KBM-7 (cell line): ENCODE measurements around the gene PCSK6.

Experiments used
- DNase-seq: peaks from one replicate; pipeline ENCODE4 v3.0.0-alpha.2; 2015
- in situ Hi-C: fragments of 300-500 bp; cut with MboI; formaldehyde crosslinking; loops from 2 replicates; pipeline ENCODE4 v1.14.3; 2020; ENCODE audit warnings: low sequenced_read_pairs, low pct_unique_long_range_greater_than_20kb, mixed read lengths

The PCSK6 gene

DNA sequence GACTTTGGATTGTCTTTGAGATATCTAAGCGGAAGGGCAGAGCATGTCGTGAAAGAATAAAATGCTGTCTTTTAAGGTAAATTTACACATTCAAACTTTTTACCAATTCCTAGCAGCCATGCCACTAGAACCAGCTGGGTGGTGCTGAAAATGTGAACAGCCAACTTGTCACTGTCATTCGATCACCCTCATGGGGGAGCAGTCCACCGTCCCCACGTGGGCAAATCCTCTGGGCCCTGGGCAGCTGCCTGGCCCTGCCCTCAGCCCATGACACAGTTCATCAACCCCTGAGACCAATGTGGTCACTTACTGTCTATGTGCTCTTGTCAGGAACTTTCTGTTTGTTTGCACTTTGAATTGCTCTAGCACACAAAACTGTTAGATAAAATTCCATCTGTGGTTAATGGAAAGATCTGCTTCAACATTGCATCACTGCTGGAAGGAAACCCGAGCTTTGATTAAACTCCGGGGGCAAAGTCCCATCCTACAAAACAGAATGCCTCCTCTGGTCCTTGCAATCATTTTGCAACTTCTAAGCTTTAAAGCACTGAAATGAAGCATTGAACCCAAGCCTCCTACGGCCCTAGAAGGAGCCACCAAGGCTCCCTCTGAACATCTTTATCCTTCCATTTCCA lies 50.1 kb downstream of the PCSK6 start:
- no peak for DNase-seq
- in situ Hi-C loops: no loop called here

DNA sequence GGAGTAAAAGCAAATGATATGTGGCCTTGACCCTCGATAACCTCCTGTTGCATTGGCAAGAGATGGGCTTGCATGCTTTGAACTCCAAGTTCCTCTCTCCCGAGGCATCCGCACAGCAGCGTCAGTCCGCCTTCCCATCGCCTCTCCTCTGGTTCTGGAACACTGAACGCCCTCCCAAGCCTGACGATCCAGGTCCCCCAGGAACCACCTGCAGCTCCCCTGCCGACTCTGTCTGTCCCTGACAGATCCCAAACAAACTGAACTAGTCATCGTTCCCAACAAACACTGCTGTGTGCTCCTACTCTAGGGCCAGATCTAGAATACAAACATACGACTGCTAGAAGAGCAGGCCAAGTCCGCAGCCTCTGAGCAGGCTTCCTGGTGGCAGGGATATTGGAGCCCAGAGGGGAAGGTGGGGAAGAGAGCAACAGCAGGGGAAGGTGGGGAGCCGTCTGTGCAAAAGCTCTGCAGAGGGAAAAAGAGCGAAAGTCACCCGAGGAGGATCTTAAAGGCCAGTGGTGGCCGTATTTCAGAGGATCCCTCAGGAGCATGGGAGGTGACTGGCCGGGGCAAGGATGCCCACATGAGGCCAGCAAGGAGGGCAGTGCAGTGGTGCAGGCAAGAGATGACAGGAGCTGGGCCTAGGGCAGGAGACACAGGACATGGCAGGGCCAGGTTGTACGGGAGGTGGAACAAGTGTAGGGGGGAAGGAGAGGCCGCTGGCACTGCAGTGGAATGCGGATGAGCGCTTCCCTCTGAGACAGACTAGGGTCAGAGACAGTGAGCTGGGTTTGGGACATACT lies 50.8 kb downstream of the PCSK6 start:
- DNase-seq: no peak
- in situ Hi-C loops: no loop called here

DNA sequence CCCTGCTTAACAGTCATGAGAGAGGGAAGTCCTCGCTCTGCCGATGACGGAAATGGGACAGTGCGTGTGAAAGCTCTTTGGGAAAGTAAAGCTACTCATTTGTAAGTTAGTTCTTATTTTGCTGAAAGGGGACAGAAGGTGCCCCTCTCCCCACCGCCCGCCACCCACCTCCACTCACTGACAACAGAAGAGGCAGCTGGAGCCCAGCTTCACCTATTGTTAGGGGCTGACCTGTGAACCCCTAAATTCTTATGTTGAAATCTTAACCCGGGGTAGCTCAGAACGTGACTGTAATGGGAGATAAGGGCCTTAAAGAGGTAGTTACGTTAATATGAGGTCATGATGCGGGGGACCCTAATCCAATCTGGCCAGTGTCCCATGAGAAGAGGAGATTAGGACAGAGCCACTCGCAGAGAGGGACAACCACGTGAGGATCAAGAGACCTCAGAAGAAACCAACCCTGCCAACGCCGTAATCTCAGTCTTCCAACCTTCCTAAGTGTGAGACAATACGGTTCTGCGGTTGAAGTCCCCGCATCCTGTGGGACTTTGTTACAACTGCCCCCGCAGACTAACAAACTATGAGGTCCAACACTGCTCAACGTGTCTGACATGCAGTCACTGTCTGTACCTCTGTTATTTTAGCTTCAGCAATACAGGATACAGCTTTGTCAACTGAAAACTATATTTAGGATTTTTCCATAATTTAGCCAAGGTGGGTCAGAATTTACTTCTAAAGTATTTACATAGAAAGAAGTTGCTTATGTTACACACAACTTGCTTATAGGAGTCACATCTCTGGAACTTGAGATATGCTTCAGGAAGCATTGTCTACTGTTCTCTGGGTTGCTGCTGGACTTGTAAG lies 51.7 kb downstream of the PCSK6 start:
- DNase-seq: no peak

DNA sequence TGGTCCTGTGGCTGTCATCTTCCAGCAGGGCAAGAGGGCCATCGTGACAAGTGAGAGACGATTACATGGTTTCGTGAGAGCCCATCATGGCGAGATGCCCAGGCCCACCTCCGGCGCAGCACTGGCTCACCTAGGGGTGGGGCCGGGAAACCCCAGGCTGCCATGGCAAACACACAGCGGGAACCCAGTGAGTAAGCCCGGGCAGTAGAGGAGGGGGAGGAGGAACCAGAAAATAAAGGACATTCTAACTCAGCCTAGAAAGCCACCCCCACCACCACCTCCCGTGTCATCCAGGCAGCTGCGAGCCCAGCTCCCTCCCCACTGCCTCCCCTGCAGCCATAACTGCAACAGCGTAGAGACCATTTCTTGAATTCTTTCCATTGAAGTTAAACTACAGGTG lies 52.3 kb downstream of the PCSK6 start:
- in situ Hi-C loops: no loop called here
- DNase-seq: no peak

More for the DNA sequence above, 51.7 kb downstream of the PCSK6 start:
- in situ Hi-C loops: no loop called here

DNA sequence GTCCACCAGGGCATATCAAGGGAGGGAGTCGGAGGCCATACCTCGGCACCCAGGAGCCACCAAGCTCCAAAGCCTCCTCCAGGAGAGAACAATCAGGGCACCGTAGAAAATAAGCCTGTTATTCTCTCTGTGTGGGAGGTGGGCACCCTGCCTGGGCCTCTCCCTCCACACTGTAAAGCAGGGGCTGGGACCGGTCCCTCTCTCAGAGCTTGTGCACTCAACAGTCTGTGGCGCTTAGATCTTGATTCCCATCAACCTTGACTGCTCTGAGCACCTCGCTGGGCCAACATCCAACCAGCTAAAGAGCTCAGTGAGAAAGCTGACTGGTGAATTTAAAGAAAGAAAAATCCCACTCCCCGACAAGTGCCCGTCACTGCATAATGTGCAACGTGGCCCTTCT lies 53.0 kb downstream of the PCSK6 start:
- in situ Hi-C loops: no loop called here

DNA sequence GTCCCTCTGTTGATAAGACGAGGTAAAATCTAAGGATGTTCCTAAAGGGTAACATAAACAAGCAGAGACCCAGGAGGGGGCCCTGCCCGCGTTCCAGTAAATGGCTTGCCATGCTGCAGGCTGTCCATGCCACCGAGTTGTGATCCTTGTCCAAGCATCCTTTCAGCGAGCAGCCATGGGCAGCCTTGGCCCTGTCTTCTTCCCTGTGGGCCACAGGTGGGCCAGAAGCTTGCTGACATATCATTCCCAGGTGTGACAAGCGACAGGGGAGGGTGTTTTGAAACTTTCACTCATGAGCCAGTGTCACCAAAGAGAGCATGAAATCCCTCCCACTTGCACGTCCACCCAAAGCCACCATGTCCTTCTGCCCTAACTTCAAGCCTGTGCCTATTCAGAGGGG lies 53.7 kb downstream of the PCSK6 start:
- DNase-seq: no peak
- in situ Hi-C loops: no loop called here

More for the DNA sequence above, 53.0 kb downstream of the PCSK6 start:
- no peak for DNase-seq

DNA sequence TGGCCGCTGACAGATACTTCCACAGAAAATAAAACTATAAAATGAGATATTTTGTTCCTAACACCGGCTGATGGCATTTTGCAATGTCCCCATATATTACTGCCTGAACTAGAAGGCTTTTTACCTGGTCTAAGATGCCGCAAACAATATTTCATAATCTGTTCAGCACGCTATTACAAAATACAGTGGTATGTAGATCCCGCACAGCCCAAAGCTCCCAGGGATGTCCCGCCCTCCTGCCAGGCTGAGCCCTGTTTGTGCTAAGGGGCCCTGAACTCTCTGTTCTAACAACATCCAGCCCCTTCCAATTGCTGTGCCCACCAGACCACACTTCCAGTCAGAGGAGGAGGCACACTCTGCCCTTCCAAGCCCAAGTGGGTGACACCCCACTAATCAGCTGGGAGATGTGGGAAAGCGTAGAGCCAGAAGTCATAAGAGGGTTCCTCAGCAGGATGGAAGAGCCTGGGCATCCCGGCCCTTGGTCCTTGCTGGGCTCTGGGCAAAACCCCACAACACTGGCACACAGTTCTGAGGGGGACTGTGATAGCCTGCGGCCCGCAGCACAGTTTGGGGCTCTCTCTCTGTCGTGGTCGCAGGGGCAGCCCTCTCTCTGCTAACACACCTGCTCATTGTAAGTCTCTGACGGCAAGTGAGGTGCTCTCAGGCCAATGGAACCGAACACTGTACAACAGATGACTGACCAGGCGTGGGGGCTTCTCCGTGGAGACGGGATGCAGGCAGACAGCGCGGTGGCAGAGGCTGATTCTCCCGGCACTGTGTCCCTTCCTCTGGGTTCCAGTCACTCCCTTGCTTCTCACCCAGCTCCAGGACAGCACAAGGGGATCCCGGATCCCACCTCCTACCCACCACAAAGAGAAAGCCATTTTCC lies 55.2 kb downstream of the PCSK6 start:
- in situ Hi-C loops: no loop called here
- no peak for DNase-seq

DNA sequence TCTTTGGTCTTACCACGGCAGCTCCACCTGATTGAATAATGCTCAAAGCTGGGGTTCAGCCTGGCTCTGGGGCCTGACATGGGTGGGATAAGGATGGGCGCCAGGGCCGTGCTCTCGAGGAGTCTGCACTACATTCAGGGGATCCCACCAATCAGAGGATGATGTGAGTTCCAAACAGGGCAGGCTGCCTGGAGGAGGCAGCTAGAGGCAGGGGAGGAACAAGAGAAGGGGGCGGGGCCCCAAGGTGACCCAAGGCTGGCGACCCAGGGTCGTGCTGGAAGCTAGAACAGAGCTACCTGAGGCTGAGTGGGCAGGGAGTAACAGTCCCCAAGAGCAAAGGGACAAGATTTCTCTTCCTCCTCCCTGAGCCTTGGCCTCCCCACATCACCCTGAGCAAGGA lies 56.1 kb downstream of the PCSK6 start:
- in situ Hi-C loops: no loop called here
- DNase-seq: no peak

DNA sequence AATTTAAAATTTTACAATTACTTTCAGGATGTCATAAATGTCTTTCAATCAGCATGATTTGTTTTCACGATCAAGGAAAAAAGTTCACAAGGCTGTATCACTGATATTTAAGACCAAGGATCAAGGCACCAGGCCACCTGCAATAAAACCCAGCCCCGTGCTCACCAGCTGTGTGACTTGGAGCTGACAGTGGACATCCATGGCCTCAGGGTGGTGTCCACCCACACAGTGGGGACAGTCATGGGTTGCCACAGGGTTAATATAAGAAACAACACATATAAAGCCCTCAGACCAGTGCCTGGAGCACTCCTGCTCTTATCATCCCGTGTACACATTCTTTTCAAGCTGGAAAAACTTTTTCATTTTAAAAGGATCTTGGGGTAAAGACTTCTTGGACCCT lies 56.5 kb downstream of the PCSK6 start:
- DNase-seq: no peak
- in situ Hi-C loops: no loop called here

DNA sequence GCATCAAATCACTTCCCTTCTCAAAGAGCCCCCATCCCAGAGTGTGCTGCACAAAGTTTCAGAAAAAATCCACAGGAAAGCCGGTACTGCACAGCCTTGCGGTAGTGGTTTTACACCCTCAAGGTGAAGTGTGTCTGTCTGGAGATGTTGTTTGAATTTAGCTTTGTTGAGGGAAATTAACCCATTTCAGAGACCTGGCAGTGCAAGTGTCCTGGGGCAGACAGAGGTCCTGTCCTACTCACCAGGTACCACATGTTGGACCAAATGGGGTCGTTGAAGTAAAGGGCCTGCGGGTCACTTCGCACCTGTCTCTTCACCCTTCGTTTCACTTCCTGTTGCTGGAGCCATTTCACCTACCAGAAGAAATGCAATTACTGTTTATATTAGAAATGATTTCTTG lies 57.8 kb downstream of the PCSK6 start:
- in situ Hi-C loops: no loop called here
- DNase-seq: no peak

DNA sequence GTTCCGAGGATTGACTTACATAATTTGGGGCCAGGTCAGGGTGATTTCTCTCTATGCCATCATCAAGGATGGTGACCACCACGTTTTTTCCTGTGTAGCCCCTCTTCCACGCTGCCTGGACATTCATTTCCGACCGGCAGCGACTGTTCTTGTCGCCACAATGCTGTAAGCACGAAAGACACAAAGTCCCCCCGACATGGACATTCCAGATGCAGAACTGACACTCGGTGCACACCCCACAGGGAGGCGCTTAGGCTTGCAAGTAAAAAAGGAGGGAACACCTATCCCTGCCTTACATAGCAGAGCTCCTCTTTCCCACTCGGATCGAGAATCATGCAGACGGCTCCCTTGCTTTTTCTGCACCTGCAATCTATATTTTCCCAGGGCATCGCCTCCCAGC lies 58.2 kb downstream of the PCSK6 start:
- no peak for DNase-seq
- in situ Hi-C loops: no loop called here

DNA sequence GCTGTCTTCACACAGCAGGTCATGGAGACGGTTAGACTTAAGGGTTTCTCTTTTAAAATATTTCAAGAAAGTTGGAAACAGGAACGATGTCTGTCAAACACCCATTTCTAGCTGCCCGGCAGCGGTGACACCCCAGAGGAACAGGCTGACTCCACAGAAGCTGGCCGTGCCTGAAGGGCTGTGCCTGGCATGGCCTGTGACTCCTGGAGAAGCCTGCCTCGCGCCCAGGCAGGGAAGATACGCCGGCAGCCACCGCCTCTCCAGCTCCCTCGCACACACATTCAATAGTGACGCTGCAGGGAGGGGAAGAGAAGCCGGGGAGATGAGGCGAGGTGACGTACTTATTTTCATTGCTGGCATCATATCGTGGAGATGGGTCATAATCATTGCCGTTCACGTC lies 59.9 kb downstream of the PCSK6 start:
- DNase-seq: no peak
- in situ Hi-C loops: no loop called here

DNA sequence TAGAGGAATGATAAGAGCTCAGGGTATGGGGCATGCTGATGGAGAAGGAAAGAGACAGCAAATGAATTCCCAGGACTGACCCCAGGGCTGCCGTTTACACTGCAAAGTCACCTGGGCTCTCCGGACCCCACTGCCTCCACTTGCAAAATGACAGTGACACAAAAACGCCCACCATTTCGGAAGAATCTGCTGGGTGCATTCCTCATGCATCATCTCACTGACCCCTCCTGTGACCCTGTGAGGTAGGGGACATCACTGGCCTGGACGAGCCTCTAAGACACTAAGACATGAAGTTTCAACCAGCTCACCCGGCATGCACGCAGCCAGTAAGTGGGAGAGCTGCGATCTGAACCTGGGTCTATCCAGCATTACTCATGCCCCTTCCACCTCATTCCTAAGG lies 60.3 kb downstream of the PCSK6 start:
- DNase-seq: no peak
- in situ Hi-C loops: no loop called here

DNA sequence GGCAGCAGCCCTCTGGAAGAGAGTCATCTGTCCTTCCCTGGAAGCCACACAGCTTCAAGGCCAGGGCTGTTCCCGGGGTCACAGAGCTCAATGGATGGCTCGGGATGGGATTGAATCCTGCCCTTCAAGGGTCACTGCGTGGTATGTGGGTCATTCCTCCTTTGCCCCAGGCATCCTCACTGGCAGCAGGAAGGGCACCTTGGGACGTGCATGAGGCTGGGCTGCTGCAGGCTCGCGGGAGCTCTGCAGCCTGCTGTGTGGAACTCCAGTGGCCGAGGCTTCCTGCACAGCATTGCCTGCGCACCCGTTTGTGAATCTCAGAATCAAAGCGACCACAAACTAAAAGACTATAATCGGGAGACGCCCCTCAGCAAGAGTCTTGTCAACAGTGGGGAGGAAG lies 60.7 kb downstream of the PCSK6 start:
- in situ Hi-C loops: no loop called here
- no peak for DNase-seq

DNA sequence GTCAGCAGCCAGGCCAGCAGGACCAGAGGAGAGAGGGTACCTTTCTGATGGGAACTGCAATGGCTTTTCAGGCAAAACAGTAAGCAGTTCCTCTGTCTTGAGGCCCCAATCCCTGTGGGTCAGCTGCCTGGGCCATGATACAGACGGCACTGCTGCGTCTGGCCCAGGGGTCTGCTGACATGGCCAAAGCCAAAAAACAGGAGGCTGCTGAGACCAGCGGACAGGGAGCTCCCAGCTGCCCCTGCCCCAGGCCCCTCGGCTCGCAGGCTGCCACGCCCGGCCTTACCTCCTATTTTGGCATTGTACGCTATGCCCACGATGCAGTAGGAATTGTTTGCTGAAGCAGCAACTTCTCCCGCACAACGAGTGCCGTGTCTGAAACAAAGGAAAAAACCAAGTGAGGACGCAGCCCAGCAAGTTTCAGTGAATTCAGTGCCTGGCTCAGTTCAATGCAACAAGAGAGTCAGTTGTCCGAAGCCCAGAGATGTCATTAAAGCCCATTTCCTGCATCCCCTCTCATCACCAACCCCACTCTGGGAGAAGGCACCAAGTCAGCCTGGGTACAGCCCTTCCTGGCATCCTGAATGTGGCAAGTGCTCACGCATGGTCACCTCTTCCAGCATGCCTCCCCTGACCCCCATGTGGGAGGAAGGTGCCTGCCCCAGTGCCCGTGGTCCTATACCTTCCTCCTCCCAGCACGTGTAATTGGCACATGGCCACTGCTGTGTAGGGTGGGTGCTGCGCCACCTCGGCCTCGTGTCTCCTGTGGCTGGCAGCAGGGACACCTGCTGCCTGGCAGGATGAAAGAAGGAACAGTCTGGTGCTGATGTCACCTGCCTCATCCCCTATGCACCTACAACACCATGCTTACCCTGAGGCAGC lies 61.7 kb downstream of the PCSK6 start:
- DNase-seq: no peak
- in situ Hi-C loops: no loop called here

DNA sequence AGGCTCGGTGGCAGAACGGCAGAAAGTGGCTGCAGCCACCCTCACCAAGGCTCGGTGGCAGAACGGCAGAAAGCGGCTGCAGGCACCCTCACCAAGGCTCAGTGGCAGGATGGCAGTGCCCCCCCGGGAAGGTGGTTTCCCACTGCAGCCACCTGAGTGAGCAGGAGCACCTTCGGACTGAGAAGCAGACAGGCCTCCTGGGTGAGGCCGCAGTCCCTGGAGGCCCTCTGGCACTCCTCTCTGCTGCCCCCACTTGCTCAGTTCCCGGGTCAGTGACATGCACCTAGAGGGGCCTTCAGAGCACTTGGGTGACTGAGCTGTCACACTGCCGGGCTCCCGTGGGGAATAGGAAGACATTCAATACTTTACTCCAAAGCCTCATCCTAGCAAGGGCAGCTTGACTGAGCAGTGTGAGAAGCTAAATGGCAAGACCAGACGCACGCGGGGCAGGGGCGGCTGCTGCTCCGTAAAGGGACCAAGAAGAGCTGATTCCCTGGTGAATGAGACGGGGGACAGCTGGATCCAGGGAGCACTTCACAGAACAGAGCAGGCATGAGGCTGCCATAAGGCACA lies 62.7 kb downstream of the PCSK6 start:
- in situ Hi-C loops: no loop called here
- DNase-seq: no peak

DNA sequence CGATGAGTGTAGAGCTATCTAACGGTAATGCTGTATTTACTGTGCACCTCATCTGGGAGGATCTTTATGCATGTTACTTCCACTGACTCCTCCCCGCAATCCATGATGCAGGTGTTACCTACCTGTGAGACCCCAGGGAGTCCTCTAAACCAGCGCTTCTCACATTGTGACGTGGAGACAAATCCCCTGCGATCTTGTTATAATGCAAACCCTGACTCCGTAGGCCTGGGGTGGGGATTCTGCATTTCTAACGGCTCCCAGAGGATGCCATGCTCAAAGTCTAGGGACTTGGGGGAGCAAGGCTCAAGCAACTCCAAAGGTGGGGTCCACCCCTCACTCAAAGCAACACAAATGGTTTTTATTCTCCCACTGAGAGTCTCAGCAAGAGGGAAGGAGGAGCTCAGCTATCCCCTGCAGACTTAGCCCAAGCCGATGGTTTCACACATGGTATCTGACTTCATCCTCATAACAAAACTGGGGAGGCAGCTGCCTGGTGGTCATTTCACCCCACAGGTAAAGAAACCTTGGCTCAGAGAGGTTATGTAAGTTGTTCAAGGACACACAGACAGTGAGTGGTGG lies 63.6 kb downstream of the PCSK6 start:
- in situ Hi-C loops: no loop called here
- DNase-seq: no peak

DNA sequence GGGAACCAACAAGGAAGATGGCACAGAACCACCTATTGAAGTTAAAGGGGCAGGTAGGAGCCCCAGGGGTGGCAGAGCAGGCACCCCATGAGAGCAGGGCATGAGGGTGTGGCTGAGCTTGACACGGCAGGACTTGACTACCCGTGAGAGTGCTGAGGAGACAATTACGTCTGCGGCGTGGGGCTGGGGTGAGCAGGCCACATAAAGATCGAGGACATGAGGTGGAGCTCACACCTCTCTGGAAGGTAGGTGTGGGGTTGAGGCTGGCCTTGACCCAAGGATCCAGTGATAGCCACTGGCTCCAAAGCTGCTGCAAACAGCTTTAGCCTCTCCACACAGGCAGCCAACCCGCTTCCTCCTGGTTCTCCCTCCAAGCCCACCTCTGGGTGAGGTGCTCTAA lies 64.5 kb downstream of the PCSK6 start:
- no peak for DNase-seq
- in situ Hi-C loops: no loop called here
